HG02610 (cell line): ENCODE results near the gene KIAA1671.
"Not testable (repeated sequence)": the region's sequence is repeated elsewhere in the genome, so short reads cannot be mapped to it uniquely, and the experiment has no call there.

Experiments used
- ATAC-seq: cut with Tn5 transposase; IDR thresholded peaks from one replicate; pipeline ENCODE4 v1.9.1; 2021; ENCODE audit warnings: mild to moderate bottlenecking, moderate library complexity; ENCODE audit not compliant: unreplicated experiment

KIAA1671 gene

DNA sequence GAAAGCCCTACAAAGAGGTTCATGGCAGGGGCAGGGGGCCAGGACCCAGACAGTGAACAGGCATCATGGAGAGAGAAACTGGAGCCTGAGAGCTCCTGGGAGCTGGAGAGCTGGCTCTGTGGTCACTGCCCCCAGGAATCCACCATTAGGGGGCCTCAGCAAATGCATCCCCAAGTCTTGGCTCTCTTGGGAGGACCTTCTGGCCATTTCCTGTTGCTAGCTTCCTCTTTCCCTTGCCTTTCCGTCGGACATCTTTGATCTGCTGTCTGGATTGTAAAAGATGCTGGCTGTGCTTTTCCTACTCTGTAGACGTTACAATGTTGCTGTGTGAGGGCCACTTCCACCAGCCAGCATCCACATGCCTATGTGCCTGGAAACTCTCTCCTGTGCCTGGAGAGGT, 259.8 kb downstream of the KIAA1671 start:
- ATAC-seq, result no peak

DNA sequence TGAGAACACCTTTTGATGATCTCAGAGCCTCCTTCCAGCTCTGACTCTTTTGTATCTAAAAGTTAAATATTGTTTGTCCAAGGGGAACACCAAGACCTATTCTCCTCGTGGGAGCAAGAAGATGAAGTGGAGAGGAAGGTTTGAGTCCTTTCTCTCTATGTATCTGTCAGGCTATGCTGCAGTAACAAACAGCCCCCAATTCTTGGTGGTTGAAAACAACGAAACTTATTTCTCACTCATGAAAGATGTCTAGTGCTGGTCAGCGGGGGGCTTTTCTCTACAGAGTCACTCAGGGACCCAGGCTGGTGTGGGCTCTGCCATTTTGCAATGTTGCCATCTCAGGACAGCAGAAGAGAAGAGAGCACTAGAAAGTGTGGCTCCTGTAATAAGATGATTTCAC, 260.7 kb downstream of the KIAA1671 start:
- ATAC-seq, result no peak

DNA sequence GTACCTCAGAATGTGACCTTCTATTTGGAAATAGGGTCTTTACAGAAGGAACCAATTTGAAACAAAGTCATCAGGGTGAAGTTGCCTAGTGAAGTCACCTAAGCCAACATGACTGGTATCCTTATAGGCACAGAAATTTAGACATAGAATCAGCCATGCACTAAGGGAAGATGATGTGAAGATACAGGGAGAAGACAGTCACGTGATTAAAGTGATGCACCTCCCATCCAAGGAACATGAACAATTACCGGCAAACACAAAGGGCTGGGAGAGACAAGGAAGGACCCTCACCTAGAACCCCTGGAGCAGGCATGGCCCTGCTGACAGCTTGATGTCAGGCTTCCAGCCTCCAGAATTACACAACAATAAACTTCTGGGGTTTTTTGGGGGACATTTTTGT, 263.7 kb downstream of the KIAA1671 start:
- ATAC-seq, result no peak

DNA sequence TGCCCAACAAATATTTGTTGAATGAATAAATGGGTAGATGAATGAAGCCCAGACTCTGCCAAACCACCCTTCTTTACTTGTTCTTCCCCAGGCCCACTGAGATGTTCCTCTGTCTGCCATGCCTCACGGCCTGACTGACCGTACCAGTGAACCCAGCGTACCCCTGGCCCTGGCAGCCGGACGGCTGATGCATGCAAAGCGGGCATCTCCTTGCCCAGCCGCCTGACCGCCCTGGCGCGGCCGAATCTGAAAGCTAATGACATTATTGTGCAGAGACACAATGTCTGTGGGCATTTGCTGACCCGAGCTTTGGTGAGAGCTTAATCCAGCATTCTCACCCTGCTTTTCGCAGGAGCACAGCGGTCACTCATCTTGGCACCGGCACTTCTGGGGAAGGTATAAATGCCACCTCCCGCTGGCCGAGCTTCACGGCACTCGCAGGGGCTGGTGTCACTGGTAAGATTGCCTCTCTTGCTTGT, 266.7 kb downstream of the KIAA1671 start, which contains the start of gene CRYBB2:
CRYBB2 (plus strand) TSS at position 429 of the 479 bp plus-strand sequence. CDS start 1,791 bp downstream, outside the sequence.
- ATAC-seq, result no peak

DNA sequence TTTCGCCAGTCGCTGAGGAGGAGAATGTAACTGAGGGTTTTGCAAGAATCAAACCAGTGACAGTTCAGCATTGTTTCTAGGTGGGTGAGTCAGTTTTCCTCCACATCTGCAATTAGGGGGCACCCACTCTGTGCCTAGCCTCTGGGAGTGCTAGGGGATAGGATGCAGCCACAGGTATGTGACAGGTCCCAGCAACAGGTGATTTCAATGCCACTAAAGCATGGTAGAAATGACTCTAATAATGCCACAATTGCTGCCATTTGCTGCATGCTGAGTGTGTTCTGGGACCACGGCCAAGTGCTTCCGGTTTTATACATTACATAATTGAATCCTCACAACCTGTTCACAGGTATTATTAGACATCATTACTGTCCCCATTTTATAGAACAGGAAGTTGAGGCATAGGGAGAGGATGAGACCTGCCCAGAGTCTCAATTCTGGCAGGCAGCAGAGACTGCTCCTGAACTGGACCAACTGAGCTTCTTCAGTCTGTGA, 267.5 kb downstream of the KIAA1671 start:
- no peak for ATAC-seq

DNA sequence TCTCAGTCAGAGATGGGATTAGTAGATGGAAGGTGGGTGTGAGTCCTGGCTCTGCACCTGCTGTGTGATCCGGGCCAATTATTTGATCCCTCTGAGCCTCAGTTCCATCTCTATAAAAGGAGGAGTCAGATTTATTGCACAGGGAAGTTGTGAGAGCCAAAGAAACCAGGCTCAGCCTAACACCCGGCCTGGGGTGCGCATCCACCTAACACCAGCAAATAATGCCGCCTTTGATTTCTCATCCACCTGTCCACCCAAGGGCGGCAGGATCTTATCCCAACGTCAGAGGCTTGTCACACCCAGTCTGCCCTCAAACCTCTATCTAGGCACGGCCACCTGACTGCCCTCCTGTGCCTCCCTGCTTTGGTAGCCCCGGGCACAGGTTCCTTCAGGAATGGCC, 269.3 kb downstream of the KIAA1671 start:
- no peak for ATAC-seq

DNA sequence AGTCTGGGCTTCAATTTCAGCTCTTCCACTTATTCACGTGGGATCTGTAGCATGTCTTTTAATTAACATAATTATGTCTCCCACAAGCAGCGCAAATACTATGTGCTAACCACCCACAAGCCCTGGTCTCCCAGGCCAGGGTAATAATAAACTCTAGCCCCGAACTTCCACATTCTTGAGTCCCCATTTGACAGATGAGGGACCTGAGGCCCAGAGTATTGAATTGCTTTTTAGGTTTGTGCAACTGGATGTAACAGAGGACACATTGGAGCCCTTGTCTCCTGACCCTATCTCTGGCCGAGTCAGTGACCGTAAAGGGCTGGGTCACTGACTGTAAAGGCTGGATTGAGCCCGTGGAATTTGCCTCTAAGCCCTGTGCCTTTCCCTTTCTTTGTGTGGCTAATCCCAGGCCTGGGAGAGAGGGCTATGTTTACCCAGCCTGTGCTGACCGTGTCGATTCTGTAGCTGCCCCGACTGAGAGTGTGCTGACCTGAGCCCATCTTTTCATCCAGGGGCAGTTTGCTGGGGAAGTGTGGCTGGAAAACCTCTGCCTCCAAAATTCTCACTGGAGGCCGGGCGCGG, 270.8 kb downstream of the KIAA1671 start:
- ATAC-seq, result no peak

DNA sequence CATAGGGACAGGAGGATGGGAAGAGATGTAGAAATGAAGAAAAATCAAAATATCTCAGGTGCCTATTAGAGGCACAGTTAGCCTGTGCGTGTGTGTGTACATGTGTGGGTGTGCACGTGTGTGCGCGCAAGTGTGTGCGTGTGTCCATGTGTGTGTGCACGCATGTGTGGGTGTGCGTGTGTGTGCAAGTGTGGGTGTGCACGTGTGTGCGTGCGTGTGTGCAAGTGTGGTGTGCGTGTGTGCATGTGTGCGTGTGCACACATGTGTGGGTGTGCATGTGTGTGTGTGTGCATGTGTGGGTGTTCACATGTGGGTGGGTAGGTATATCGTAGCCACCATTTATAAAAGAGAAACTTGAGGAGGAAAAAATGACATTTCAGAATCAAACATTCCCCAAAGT, 276.3 kb downstream of the KIAA1671 start:
- ATAC-seq, result no peak

DNA sequence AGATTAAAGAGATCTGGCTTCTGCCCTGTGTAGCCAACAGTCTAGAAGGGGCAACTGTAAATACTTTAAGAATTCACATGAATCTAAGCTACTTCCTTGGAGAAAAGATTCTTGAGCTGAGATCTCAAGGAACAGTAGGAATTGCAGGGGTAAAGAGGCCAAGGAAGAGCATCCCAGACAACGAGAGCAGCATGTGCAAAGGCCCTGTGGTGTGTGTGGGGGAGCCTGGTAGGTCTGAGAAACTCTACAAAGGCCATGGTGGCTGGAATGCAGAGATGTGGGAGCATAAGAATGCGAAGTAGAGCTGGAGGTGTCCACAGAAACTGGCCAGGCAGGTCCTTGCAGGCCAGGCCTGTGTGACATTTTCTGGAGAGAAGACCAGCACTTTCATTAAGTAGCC, 278.2 kb downstream of the KIAA1671 start:
- not testable (repeated sequence) for ATAC-seq

DNA sequence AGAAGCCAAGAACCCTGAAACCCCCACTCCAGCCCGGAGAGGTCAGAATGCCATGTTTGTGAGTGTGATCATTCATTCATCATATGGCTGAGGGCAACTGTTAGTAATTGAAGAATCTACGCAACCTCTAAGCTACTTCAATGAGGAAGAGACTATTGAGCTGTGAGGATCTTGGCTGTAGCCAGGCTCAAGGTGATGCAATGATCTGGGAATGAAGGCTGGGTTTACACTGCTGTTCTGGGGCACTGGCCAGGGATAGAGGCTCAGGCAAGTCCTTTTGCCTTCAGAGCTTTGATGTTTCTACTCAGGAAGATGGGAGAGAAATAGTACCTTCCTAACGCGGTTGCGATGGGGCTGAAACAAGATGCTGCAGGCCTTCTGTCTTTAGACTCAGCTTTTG, 279.8 kb downstream of the KIAA1671 start:
- ATAC-seq, result no peak

DNA sequence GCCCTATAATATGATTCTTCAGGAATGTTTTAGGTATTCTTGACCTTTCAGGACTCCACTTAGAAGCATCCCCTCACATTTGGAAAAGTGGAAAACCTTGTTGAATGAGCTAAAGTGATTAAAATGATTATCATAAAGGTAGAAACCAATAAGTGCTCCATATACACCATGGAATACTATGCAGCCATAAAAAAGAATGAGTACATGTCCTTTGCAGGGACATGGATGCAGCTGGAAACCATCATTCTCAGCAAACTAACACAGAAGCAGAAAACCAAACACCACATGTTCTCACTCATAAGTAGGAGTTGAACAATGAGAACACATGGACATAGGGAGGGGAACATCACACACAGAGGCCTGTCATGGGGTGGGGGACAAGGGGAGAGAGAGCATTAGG, 281.2 kb downstream of the KIAA1671 start:
- not testable (repeated sequence) for ATAC-seq

DNA sequence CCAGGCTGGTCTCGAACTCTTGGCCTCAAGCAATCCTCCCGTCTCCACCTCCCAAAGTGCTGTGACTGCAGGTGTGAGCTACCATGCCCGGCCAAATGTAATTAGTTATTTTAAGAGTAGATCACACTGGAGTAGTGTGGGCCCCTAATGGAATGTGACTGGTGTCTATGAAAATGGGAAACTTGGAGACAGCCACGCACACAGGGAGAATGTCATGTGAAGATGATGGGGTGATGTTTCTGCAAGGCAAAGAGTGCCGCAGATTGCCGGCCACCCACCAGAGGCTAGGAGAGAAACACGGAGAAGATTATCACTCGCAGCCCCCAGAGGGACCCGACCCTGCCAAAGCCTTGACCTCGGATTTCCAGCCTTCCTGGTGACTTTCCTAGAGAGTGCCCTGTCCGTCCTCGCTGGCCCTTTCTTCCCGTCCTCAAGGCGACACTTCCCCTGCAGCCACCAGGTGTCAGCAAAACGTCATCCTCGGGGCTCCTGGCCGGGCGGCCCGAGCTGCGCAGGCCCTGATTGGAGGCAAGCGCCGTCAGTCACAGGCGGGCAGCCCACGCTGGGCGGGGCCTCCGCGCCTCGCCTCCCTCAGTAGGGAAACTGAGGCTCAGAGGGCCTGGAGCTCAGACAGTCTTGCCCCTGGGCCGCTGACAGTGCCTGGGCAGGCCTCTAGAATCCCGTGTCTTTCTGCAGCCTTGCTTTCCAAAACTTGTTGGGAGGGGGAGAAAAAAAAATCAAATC, 283.2 kb downstream of the KIAA1671 start:
- peak; percentile 51 for ATAC-seq

DNA sequence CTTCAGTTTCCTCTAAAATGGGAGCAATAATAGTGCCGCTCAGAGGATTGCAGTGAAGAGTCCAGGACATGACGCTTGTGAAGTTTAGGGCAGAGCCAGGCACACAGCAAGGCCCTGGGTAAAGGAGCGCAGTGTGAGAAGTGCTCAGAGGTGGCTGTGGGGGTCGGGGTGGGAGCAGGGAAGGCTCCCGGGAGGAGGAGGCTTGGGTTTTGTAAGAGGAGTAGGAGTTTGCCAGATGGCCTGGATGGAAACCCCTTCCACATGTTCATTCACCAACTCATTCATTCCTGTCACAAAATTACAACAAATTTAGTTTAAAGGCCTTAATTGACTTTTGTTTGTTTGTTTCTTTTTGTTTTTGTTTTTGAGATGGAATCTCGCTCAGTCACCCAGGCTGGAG, 283.9 kb downstream of the KIAA1671 start:
- ATAC-seq, result no peak

DNA sequence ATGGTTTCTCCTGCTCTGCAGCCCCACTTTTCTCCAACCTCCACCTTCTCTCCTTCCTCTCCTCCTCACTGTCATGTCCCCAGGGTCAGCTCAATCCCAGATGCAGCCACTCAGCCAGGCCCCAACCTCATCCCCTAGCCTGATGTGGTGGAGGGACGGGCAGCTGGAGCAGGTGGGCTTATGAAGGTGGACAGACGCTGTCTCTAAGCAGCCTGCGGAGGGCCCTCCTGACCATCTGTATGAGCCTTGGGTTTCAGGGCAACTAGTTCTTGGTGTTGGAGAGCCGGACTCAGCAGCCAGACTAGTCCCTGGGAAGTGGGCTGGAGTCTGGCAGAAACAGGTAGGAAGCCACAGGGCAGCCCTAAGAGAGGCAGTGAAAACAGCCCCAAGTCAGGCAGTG, 285.0 kb downstream of the KIAA1671 start:
- no peak for ATAC-seq

DNA sequence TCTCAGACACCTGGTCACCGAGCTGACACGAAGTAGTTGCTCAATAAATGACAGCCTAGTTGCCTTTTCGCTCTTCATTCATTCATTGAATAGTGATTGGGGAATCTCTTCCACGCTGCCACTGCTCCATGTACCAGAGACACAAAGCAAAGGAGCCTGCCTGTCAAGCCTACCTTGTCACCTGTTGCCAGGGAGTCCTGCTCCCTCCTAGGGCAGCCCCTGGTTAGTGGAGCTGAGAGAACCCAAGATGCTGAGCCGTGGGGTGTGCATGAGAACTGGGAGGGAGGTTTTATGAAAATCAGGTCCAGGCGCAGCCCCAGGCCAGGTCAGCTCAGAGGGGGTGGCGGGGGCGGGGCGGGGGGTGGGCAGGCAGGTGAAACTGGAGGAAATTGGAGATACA, 285.5 kb downstream of the KIAA1671 start:
- not testable (repeated sequence) for ATAC-seq
